GM18909 (cell line): ENCODE results near the gene NT5DC2.

ENCODE experiments used
- ATAC-seq: cut with Tn5 transposase; IDR thresholded peaks from one replicate; pipeline ENCODE4 v1.9.1; 2021; ENCODE audit warnings: mild to moderate bottlenecking; ENCODE audit not compliant: unreplicated experiment, poor library complexity

The NT5DC2 gene

DNA sequence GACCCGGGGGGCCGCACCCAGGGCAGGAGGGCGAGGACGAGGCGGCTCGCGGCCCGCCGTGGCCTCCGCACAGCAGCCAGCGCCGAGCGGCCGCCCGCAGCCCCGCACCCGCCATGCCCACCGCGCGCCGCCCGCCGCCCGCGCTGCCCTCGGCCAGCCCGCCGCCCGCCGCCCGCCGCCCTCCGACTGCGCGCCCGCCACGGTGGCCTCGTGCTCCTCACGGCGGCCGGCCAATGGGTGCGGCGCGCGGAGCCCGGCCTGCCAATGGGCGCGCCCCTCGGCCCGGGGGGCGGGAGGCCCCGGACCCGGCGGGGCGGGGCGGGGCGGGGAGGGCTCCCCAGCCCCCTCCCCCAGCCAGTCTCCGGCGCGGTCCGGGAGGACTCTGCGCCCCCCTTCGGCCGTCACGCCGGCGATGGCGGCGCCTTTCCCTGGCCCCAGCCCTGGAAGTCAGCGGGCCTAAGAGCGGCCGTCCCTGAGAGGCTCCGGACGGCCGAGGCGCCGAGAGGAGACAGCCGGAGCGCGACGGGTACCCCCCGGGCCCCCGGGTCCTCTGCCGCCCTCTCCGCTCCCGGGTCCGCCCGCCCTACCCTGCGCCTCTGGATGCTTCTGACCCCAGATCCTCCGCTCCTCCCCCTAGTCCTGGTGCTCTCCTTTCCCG, at the start of gene NT5DC2:
NT5DC2 (minus strand) TSS at position 235 of the 658 bp plus-strand sequence; CDS start at position 115, 120 bp downstream.
- peak; percentile 37 for ATAC-seq

DNA sequence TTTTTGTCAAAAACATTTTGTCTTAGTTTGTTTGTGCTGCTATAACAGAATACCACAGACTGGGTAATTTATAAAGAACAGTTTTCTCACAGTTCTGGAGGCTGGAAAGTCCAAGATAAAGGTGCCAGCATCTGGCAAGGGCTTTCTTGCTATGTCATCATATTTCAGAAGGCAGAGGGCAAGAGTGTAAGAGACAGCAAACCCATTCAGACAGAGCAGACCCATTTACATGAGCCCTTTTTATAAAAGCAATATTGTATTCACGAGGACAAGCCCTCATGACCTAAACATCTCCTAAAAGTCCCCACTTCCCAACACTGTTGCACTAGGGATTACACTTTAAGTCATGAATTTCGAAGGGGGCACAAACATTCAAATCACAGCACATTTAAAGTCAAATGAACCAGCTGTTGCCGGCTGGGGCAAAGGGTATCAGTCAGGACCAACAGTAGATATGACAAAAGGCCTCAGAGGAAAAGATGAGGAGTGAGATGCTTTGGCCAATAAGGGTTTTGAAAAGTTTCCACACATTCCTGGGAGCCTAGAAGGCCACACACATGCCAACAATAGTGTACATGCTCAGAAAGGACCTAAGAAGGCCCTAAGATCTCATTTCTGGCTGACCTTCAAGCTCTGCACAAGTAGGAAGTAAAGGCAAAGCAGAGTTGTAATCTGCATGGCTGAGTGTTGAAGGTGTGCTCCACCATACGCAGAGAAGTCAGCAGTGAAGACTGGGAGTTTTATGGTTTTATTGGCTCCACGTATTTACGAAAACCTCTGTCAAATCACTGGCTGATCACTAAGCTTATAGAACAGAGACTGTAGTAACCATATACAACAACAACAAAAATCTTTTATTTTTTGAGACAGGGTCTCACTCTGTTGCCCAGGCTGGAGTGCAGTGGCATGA, 40.7 kb upstream of the NT5DC2 start:
- ATAC-seq = no peak

- no peak for ATAC-seq
Observed at GRCh38 chr3:52572221-52572620, 38.6 kb upstream of the NT5DC2 start.

GRCh38 chr3:52570076-52570475, 36.4 kb upstream of the NT5DC2 start:
- ATAC-seq = no peak

DNA sequence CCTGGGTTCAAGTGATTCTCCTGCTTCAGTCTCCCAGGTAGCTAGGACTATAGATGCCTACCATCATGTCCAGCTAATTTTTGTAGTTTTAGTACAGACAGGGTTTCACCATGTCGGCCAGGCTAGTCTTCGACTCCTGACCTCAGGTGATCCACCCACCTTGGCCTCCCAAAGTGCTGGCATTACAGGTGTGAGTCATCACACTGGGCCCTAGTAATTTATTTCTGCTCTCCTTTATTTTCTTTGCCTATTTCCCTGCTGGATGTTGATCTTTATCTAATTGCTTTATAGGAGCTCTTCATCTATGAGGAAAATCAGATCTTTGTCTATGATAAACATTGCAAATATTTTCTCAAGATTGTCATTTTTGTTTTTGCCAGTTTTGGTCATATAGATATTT, 34.4 kb upstream of the NT5DC2 start:
- no peak for ATAC-seq

DNA sequence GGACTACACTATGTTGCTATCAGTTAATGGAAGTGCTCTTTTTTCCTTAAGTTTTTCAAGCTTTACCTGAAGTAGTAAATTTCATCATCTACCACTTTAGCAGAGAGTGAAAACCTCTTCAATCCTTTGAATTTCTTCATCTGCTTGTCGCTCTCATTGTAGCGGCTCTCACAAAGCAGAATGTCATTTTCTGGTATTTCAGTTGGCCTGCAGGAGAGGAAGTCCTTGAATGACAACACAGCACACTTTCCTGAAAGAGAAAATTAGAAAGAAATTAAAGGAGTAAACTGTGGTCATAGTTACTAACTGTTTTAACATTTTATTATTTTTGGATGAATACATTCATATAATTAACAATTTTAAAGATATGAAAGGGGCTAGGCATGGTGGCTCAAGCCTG, 30.3 kb upstream of the NT5DC2 start:
- ATAC-seq = no peak

DNA sequence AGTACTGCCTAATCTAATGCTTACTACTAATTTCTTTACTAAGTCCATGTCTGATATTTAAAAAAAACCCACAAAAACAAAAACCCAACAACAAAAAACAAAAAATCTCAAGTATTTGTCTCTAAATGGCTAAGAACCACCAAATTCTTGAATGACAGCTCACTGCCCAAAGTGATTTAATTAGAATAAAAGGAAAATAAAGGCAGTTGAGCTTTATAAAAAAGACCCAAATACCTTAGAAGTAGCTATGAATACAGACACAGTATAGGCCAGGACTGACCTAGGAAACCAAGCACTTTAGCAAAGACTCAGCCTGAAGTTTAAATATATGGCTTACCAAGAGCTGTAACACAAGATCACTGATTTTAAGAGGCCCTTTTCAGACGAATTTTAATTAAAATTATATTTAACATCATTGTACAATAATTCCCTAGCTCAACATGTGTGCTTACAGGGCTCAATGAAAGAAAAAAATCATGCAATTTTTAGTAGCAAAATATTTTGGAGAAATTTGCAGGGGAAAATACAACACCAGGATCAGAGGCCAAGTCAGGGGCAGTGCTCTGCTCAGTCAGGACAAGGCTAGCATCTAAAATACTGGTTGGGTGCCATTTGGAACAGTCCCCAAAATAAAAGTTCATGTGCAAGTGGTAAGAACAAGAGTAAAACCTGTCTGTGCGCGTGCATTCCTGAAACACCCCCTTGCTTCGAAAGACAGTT, 27.5 kb upstream of the NT5DC2 start:
- ATAC-seq = no peak

DNA sequence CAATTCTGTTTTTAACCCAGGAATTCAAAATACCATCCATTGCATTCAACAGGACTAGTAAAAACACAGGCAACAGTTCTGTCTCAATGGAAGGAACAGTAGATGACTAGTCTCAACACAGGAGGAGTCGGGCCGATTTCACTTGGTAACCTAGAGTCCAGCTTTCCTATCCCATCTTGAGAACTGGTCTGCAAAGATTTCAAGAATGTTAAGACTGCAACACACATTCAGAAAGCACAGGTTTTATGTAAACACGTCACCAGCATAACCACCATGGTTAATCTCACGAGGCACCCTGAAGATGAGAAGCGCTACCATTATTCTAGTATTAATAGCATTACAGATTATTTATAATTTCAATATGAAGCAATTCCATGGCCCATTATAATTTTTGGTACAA, 24.8 kb upstream of the NT5DC2 start:
- ATAC-seq = no peak

DNA sequence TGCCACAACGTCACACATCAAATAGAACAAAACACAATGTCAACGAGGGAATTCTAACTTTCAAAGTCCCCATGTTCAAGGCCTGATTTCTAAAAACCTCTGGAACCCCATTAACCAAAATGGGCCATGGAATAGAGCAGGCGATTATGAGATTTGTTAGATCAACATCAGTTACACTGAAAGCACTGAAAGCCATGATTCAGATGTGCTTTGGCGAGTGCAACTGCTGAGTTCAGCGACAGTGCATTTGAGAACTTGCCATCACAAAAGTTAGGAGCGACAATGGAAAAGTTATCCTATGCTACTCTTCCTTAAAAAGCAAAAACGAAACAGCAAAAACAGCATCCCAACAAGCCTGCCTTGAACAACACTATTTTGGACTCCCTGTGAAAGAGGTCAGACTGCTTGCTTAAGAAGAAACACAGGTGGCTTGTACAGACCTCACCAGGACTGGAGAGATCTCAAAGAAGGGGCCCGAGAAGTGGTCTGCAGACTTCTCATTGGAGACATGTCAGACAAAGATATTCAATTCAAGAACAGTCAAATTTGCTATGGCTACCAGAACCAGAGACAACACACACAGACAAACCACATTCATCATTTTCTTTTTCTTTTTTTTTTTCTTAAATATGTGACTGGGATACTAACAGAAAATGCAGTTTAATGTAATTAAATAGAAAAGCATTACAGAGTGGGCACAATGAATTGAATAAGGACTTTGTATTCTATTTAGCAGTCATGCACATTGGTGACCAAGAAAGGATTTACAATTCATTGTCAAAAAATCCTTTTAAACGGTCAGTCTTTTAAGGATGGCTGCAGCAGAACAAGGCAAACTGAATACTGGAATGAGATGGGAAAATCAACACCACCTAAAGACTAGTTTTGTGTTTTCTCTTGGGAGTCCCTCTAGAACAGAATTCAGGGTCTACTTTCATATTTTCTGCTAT, 23.6 kb upstream of the NT5DC2 start:
- no peak for ATAC-seq

DNA sequence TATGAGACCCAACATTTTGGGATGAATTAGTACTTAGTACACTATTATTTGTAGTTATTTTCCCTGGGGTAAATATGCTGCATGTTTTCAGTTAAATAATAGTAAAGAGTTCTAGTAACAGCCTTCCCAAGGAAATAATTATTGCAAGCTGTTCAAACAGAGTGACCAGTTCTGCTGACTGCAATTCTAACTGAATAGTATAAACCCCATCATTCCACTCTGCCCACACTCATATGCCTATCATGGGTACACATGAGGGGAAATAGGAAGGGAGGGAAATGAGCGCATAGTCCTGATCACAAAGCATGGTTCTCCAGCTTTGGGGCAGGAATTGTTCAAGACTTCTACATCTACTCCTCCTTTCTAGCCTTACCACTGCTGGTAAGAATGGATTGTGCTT, 21.4 kb upstream of the NT5DC2 start:
- no peak for ATAC-seq

- no peak for ATAC-seq
Observed at GRCh38 chr3:52554026-52554755, 20.5 kb upstream of the NT5DC2 start.

- no peak for ATAC-seq
Observed at GRCh38 chr3:52552089-52552488, 18.4 kb upstream of the NT5DC2 start.

DNA sequence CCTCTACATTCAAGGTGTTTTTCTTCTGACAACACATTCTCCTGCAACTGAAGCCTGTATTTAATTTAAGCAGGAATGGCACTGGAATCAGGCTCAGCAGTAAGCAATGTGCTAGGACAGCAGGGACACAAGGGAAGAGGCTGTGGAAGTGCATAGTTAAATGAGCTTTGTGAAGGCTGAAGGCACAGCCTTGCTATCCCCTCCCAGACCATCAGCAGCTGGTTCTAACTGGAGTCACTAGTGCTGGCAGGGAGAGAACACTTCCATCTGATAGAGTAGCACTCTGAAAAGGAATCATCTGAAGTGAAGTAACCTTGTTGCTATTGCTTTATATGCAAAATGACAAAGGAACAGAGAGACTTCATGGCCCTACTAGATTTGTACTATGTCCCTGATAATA, 17.5 kb upstream of the NT5DC2 start:
- ATAC-seq = no peak

DNA sequence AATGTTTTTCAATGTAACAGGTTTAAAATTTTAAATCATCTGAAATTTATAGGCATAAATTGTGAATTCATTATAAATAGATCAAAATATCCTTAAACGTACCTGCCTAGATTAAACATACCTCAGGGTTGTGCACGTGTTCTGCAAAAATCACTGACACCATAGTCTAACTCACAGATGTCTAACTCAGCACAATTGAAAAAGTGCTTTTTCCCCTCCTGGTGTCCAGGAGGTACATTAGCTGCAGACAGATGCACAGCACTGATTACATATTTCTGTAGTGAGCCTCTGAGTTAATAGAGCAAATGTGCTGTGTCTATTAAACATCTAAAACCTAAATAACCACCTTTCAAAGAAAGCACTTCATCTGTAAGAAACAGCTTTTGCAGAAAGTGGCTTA, 13.5 kb upstream of the NT5DC2 start:
- no peak for ATAC-seq

- ATAC-seq = no peak
Observed at GRCh38 chr3:52546111-52546901, 12.6 kb upstream of the NT5DC2 start.

GRCh38 chr3:52544937-52545336, 11.3 kb upstream of the NT5DC2 start:
- ATAC-seq = no peak

GRCh38 chr3:52541050-52541449, 7.4 kb upstream of the NT5DC2 start:
- no peak for ATAC-seq

GRCh38 chr3:52539010-52539653, 5.5 kb upstream of the NT5DC2 start:
- no peak for ATAC-seq
